Activated CD8-positive, alpha-beta memory T cell treated with anti-CD3 and anti-CD28 coated beads, Interleukin-2, amount 50 U/mL, for 24 hours (primary cell): Measurements from ENCODE around the gene RBM24.

Experiments used
- DNase-seq: peaks from one replicate; pipeline ENCODE4 v3.0.0-alpha.2; 2020; ENCODE audit errors: extremely low read depth

RBM24 gene

DNA sequence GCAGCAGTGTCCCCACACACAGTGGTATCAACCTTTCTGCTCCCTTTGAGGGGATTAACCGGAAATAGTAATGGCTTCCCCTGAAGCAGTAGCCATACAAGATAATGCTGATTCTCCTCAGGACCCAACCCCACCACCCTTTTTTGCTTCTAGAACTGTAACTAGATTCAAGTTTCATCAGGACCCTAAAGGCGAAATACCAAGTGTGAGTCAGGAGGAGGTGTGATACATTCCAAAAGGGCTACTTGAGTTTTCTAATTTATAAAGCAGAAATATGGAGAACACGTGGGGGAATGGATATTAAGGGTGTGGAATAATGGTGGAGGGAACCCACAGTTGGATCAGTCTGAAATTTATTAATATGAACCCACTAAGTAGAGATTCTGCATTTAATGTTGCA, 60.7 kb downstream of the RBM24 start:
- DNase-seq: no peak

DNA sequence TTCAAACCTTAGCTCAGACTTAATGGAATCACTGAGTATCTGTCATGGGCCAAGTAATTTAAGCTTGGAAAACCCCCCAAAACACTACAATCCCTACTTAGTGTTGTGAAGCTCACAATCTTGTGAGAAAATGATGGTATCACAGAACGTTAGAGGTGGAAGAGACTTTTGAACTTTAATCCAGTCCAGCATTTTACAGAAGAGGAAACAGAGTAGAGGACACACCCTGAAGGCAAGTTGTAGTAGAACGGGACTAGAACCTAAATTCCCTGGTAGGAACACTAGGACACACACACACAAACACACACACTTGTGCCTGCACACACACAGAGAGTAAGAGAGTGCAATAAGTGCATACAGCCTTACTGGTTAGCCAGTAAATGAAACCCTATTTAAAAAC, 62.1 kb downstream of the RBM24 start:
- no peak for DNase-seq
